GM18519 (cell line): Measurements from ENCODE around the gene TSSK3.

Source experiments
- ATAC-seq: cut with Tn5 transposase; IDR thresholded peaks from one replicate; pipeline ENCODE4 v1.9.1; 2021; ENCODE audit warnings: mild to moderate bottlenecking, moderate library complexity; ENCODE audit not compliant: unreplicated experiment, low FRiP score

TSSK3 gene

DNA sequence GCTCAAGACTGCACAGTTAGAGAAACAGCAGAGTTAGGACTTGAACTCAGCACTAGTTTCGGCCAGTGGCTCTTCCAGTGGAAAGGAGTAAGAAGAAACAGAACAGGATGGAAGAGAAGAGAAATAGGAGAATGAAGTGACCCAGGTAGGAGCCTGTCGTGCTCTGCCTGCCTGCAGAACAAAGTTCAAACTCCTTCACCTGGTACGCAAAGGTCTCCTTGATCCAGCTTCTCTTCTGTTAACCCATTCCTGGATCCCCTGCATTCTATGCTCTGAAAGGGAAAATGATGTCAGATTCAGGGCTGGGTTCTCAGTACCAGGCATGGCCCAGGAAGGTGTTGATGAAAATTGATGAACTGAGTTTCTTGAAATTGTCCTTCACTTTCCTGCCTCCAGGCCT is 3.9 kb upstream of the TSSK3 start:
- no peak for ATAC-seq

DNA sequence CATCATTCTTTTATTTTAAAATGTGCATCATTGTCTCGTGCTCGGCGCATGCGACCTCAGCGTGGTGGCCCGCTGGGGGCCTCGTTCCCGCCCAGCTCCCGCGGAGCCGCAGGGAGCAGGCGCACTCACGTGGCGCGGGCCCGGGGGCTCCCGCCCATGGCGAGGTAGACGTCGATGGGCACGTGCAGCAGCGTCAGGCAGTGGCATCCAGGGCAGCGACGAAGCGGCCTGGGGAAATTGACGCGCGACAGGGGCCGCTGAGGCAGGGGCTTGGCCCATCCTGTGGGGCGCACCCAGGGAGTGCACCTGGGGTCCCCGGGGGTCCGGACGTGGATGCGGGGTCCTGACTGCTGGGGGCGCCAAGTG is 1.0 kb upstream of the TSSK3 start:
- no peak for ATAC-seq

DNA sequence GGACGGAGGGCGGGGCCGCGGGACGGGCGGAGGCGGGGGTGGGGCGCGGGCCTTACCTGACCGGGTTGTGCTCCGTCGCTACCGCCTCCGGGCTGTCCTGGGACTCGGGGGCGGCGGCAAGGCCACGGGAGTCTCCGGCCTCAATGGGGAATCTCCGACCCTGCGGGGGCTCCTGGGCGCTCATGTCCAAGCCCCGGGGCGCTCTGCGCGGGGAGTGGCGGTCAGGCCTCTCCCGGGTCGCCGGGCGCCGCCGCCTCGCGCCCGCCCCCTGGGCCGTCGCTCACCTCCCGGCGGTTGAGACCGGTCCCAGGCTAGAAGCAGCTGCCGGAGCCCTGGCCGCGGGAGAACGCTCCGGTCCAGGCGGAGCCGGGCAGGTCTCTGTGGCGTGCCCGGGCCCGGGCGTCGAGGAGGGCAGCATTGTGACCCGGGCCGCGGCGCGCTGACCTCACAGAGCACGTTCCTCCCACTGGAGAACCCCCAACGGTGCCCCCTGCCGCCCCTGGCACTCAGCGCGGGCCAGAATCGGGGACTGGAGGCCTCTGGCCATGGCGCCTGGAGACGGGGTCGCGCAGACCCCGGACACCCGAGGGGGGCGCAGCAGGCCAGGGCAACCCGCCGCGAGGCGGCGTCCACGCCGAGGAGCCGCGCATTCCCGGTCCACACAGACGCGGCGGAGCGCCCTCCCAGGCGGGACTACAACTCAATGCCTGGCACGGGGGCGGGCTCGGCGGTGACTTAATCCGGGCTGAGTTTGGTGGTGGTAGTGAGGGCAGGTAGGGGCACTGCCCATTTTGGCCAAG is 465 bp upstream of the TSSK3 start:
- ATAC-seq = no peak

DNA sequence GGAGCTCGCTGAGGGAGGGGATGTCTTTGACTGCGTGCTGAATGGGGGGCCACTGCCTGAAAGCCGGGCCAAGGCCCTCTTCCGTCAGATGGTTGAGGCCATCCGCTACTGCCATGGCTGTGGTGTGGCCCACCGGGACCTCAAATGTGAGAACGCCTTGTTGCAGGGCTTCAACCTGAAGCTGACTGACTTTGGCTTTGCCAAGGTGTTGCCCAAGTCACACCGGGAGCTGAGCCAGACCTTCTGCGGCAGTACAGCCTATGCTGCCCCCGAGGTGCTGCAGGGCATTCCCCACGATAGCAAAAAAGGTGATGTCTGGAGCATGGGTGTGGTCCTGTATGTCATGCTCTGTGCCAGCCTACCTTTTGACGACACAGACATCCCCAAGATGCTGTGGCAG is 1.4 kb downstream of the TSSK3 start:
- no peak for ATAC-seq

DNA sequence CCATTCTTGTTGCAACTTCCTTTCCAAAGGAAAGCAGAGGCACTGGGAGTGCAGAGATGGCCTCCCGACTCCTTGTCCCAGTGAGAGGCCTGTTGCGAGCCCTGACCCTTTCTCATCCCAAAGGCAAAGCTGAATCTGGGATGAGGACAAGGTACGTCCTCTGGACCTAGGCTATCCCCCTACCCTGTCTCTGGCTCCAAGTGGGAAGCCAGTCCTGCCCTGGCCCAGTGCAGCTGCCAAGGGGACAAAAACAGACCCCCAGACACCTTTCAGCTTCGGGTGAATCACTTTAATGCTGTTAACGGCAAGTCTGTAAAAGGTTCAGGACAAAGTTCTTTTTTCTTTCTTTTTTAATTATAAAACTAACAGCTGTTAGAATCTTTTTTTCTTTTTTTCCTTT is 2.5 kb downstream of the TSSK3 start:
- ATAC-seq = no peak

DNA sequence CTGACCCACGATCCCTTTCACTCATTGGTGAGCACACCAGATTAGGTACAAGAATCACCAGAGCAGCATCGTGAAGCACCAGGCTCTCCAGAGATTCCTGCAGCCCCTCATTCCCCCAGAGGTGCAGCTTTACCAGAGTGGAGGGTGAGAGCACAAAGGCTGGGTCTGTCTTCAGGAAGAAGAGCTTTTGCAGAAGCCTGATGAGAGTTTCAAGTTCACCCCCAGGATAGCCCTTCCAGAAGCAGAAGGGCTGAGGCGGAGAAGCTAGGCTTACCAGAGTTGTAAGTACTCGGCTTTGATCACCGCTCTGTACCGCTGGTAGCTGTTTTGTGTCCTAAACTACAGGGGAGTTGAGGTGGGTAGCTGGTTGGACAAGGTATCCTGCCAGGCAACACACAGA is 3.1 kb downstream of the TSSK3 start:
- ATAC-seq = no peak

DNA sequence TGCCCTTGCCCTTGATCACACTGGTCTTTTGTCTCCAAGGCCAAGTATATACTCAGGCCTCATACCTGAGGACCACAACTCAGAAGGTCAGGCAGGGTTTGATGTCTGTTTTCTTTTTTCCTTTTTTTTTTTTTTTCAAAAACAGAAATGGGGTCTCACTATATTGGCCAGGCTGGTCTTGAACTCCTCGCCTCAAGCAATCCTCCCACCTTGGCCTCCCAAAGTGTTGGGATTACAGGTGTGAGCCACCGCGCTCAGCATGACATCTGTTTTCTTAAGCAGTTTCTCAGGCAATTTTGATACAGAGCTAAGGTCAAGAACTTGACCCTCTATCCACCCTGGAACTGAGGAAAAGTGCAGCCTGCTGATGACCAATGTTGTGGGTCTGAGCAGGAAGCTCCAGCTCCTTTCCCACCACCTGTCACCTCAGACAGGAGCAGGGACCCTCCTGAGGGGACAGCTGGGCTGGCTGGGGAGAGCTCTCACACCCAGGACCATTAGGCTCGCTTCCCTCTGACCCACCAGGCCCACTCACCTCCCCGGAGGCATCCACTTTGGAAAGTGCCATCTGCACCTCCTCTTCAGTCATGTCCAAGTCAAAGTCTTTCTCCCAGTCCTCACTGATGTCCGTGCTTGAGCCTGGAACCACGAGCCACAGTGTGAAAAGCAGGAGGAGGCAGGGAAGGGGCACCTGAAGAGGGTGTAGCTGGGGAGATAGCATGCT is 5.7 kb downstream of the TSSK3 start:
- no peak for ATAC-seq

DNA sequence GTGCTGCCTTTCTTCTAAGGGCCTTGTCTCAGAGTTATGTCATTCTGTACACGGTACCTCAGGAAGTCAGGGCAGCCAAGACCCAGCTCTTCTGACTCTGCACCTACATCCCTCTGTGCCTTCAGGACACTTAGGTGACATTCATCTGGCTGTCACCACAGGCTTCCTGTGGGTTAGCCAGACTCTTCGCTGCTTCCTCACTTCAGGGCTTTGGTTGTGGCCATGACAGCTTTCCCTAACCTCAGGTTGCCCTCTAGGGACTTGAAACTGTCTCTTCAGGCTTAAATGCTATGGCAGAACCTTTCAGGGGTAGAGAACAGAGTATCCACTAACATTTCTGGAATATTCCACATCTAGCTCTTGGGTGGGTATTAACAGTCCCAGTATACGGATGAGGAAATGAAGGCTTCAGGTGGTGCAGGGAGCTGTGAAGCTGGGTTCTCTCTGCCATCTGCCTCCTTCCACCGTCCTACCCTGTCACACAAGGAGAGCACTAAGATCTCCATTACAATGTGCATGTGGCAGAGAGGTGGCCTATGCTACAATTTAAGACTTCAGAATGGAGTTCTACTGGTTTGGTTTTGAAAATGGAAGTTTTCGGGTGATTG is 9.9 kb downstream of the TSSK3 start:
- ATAC-seq = no peak

DNA sequence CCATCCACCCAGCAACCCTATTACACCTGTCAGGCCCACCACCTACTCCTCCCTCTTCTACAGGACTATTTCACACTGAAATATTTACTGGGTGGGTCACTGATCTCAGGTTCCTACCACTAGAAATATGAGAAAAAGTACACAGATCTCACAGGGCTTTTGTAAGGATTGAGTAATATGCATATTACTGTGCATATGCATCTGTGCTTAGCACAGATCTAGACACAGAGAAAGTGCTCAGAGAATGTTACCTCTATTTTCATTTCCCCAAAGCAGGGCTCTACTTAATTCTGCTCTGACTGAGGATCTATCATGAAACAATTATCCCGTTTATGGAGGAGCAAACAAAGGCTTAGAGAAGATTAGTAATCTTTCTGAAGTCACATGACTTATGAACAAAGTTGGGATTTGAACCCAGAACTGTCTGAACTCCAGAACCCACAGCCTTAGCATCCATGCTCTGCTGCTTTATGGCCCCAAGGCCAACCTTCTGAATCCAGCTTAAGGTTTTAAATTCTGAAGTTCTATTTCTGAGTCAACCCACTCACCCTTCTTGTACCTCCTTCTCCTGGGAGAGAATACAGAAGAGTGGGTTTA is 11.8 kb downstream of the TSSK3 start:
- ATAC-seq = no peak

DNA sequence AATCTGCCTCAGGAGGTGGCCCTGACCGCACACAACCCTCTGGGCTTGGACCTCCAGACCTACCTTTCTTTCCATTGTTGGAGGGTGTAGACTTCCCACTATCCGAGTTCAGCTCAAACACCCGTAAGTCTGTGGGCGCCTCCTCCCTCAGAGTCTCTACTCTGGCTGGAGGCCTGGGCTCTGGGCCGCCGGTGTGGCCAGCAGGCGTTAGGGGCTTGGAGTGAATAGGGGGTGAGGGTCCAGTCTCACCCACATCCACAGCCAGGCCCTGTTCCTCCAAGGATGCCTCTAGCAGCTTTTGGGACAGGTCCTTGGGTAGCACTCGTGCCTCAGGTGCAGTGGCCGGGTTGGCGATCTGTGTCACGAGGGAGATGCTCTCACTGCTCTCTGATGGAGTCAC is 13.9 kb downstream of the TSSK3 start:
- ATAC-seq = no peak

DNA sequence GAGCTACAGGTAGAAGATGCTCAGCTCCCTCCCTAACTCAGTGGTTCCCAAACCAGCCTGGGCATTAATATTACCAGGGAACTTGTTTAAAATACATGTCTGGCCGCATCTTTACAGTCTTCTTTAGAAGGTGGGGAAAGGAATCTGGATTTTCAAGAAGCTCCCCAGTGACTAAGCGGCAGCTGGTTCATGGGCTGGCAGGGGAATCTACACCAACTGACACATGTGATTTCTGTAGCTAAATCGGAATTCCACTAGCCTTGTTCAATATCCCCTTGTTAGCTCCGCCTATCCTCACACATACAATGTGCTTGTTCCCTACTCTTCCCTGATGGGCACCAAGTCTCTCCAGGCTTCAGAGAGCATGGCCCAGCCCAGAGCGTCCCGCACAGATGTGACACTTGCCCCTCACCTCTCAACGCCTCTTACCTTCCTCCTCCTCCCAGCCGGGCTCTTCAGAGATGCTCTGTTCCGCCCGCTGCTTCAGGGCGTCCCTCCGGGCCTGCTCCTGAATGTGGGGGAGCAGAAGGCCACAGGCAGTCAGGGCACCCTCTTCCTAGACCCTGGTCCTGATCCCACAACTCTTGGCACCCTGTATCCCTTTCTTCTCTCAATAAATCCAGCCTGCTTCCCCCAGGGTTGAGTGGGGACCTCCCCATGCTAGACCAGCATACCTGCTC is 15.3 kb downstream of the TSSK3 start:
- ATAC-seq = no peak

DNA sequence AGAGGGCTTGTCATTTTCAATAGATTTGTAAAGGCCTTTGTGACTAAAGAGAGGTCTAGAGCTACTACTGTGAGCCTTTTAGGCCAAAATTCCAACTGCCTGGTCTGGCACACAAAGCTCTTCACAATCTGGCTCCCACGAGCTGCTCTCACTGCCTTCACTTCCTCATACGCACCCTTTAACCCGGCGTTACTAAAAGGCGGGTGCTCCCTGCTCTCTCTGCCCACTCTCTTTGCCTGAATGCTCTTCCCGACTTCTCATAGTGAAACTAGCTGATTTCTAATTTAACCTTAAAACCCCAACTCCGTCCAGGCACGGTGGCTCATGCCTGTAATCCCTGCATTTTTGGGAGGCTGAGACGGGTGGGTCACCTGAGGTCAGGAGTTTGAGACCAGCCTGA is 17.7 kb downstream of the TSSK3 start:
- no peak for ATAC-seq

DNA sequence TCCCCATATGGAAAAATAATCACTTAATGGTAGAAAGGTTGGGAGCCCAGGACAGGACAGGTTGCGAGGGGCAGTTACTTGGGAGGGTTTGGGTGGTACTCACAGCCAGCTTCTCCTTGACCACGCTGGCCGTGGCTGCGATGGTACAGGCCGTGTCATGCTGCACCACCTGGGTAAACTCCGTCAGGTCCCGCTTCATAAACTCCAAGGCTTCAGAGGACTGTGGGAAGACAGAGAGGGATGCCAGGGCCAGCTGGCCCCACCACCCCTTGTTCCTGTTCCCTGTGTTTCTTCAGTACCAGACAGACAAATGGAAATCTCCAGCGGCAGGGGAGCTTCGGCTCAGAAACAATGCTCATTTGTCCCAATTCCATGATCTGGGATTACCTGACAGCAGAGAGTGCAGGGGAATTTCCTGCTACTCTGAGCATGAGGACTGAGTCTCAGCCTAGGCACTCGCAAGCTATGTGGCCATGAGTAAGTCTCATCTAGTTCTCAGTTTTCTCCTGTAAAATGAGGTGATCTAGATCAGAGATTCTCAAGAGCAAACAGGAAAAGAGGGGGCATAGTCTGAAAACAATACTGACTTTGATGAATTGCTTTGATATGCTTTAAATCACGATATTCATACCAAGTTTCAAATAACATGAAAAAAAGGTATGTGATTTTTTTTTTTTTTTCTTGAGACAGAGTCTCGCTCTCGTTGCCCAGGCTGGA is 24.5 kb downstream of the TSSK3 start:
- no peak for ATAC-seq

DNA sequence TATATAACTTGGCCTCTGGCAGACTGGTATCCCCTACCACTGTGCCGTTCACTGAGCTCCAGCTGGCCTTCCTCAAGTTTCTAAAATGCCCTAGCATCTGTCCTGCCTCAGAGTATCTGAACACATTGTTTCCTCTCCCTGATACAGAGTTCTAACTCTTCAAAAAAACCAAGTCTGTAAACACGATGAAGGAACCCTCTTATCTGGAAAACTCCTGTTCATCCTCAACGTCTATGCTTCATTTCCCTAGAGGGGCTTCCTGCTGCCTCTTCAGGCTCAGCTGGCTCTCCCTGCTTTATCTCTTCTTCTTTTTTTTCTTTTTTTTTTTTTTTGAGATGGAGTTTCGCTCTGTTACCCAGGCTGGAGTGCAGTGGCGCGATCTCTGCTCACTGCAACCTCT is 26.3 kb downstream of the TSSK3 start:
- no peak for ATAC-seq

DNA sequence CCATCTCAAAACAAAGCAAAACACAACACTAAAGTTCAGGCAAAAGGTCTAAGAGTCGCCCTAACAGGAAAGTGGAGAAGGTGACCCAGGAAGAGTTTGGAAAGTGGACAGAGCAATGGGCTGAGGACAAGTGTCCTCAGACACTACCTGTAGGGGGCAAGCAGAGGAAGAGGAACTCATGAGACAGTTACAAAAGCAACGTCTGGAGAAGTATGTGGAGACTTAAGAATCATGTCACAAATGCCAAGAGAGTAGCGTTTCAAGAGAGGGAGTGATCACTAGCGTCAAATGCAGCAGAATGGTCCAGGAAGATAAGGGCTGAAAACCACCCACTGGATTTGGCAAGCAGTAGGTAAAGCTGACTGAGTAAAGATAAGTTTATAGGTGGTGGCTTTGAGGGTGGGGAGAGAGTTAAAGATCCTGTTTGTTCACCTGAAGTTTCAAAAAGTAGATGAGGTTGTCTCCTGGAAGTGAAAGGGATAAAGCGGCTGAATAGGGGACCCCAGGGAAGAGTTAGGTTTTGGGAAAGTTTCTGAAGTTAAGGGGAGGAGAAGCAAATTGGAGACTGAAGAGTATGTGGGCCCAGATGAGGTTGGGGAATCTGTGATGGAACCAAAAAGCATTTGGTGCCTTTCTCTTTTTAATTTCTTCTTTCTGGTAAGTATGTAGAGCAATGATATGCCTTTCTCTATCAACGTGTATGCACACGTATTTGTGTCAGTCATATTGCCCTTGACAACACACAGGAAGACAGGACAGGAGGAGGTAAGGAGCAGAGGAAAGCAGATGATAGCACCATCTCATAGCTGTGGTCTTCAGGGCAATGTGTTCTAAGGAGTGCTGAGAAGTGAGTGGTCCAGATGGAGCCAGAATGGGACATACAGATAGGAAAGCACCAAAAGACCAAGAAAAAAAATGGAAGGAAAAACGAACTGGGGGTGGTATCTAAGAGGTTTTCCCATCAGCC is 28.8 kb downstream of the TSSK3 start:
- ATAC-seq = no peak

DNA sequence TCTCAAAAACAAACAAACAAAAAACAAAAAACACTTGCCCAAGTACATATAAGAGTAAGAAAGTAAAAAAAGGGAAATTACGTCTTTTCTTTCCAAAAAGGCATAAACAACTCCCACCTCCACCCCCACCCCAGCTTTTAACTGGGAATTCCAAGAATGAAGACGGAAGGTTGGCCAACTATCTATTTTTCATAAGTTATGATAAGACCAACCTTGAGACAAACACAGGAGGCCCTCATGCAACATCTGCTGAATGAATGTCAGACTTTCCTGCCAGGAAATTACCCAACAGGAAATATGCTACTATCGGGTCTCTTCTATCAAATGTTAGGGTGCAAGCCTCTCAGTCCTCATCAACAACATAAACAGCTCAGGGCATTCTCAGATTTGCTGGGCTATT is 30.0 kb downstream of the TSSK3 start:
- ATAC-seq = no peak

DNA sequence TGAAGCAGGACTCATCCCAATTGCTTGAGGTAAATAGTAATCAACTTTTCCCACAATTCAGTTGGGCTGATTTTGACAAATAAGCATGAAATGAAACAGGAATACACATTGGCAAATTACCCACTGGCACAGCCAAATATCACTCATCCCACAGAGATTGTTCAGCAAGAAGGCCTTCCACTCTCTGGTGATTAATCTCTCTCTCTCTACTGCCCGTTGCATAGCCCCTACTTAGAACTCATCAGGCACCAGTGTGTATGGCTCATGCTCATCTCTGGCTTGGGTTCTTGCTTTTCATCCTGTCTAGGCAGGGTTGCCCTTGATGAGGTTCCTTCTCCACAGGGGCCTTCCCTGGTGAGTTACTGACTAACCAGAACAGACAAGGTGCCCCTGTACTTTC is 30.8 kb downstream of the TSSK3 start:
- ATAC-seq = no peak

DNA sequence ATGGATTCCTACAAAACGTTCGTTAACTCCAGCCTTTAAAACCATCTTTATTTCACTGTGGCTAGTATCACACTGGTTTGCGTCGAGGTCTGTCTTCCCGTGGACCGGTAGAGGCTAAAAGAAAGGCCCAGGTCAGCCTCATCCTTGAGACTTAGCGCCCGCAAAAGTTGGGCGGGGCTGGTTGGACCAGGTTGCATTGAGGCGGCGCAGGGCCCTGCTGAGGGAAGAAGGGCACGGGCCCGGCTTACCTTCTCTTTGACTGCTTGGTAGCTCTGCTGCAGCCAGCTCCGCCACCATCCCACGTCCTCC is 31.4 kb downstream of the TSSK3 start:
- no peak for ATAC-seq

DNA sequence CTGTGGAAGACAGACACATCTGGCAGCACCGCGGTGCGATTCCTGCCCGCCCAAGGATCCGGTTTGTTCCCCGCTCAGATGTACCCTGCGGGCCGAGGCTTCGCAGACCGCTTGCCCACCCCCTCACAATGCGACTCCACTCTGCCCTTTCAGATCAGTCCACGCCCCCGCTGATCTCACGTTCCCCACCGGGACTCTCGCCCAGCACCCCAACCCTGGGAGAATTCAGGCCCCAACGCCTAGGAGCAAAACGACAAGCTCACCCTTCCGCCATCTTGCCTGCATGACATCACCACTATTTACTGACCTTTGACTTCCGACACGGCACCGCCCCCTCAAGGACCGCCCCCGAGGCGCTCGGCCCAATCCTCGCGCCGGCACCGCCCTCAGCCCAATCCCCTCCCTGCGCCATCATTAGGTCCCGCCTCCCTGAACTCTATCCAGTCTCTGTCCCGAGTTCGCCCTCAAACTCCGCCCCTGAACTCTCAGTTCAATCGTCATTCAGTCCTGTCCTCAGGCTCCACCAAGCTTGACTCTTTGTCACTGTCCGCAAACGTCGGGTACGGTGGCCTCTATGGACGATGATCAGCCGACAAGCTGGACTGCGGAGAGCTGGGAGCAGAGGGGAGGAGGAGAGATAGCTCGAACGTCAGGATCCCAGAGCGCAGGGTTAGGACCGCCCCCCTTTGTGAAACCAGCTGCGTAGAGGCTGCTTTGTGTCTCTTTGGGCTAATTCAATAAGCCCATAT is 32.0 kb downstream of the TSSK3 start, which contains the start of gene BSDC1:
BSDC1 (minus strand) TSS at position 301 of the 749 bp plus-strand sequence; CDS start at position 274, 27 bp downstream.
- peak; percentile 91 for ATAC-seq
